GM23338 (cell line): ENCODE measurements around the gene CELSR3. TPM values are rescaled to one million over a fixed set of nuclear protein-coding genes. Genes with fewer than 3 reads are reported as not detected.

Experiments
- ATAC-seq: fragments of 200-7000 bp; cut with Tn5 transposase; 3 replicates; pipeline ENCODE4 v1.9.1; 2020
- DNase-seq: peaks from one replicate; pipeline ENCODE4 v3.0.0-alpha.2; 2015; ENCODE audit warnings: low spot score
- H2AFZ ChIP-seq: fragments of 200-600 bp; sonication (generic); 2 replicates; pipeline ENCODE4 v1.8.0; 2016; ENCODE audit warnings: antibody characterized with exemption, mild to moderate bottlenecking, moderate library complexity
- H3F3A ChIP-seq: fragments of 200-600 bp; sonication (generic); replicated peaks from 2 replicates; pipeline ENCODE4 v1.8.0; 2017; ENCODE audit warnings: antibody characterized with exemption, mixed run types, low read depth
- H3K27ac ChIP-seq: fragments of 200-600 bp; sonication (generic); 2 replicates; pipeline ENCODE4 v1.6.1; 2016; ENCODE audit warnings: low read depth
- H3K27me3 ChIP-seq: fragments of 200-600 bp; sonication (generic); 2 replicates; pipeline ENCODE4 v1.8.0; 2016; ENCODE audit warnings: mild to moderate bottlenecking, mixed run types, moderate library complexity; ENCODE audit not compliant: insufficient read depth
- H3K36me3 ChIP-seq: fragments of 200-600 bp; sonication (generic); 2 replicates; pipeline ENCODE4 v1.8.0; 2016; ENCODE audit warnings: mild to moderate bottlenecking; ENCODE audit not compliant: insufficient read depth
- H3K4me1 ChIP-seq: fragments of 200-600 bp; sonication (generic); 2 replicates; pipeline ENCODE4 v1.8.0; 2016; ENCODE audit warnings: mild to moderate bottlenecking, moderate library complexity; ENCODE audit not compliant: insufficient read depth
- H3K4me2 ChIP-seq: fragments of 200-600 bp; sonication (generic); 2 replicates; pipeline ENCODE4 v1.7.1; 2017; ENCODE audit warnings: mixed run types
- H3K4me3 ChIP-seq: fragments of 200-600 bp; sonication (generic); 2 replicates; pipeline ENCODE4 v1.6.1; 2016; ENCODE audit warnings: mixed run types
- H3K79me2 ChIP-seq: fragments of 200-600 bp; sonication (generic); replicated peaks from 2 replicates; pipeline ENCODE4 v1.8.0; 2017; ENCODE audit warnings: mild to moderate bottlenecking; ENCODE audit not compliant: insufficient read depth
- H3K9me2 ChIP-seq: fragments of 200-600 bp; sonication (generic); 2 replicates; pipeline ENCODE4 v1.8.0; 2017; ENCODE audit not compliant: insufficient read depth
- H4K20me1 ChIP-seq: fragments of 200-600 bp; sonication (generic); replicated peaks from 2 replicates; pipeline ENCODE4 v1.8.0; 2017; ENCODE audit warnings: mild to moderate bottlenecking; ENCODE audit not compliant: insufficient read depth
- H3K27ac Mint-ChIP-seq: 2 replicates; pipeline ENCODE4 v1.8.0; 2020; ENCODE audit warnings: inconsistent platforms, mild to moderate bottlenecking, moderate library complexity, mixed read lengths
- H3K27me3 Mint-ChIP-seq: 3 replicates; pipeline ENCODE4 v1.8.0; 2022; ENCODE audit warnings: low read depth, mild to moderate bottlenecking, moderate library complexity, mixed read lengths, inconsistent platforms; ENCODE audit not compliant: insufficient read depth, poor library complexity
- H3K36me3 Mint-ChIP-seq: 3 replicates; pipeline ENCODE4 v1.8.0; 2021; ENCODE audit warnings: low read depth, mild to moderate bottlenecking, inconsistent platforms, moderate library complexity, mixed read lengths
- H3K4me1 Mint-ChIP-seq: 3 replicates; pipeline ENCODE4 v1.8.0; 2020; ENCODE audit warnings: mild to moderate bottlenecking, inconsistent platforms, mixed read lengths
- H3K4me3 Mint-ChIP-seq: 3 replicates; pipeline ENCODE4 v1.8.0; 2021; ENCODE audit warnings: moderate library complexity, mild to moderate bottlenecking, inconsistent platforms, mixed read lengths
- H3K9me3 Mint-ChIP-seq: 3 replicates; pipeline ENCODE4 v1.8.0; 2020; ENCODE audit warnings: moderate library complexity, mild to moderate bottlenecking, inconsistent platforms, mixed read lengths
- CREB1 ChIP-seq: fragments of 250-450 bp; sonication (Bioruptor Pico); IDR thresholded peaks from 2 replicates; pipeline ENCODE4 v1.5.0; 2020; ENCODE audit warnings: low read depth, mild to moderate bottlenecking, moderate library complexity
- EZH2 ChIP-seq: fragments of 200-600 bp; sonication (generic); IDR thresholded peaks from one replicate; pipeline ENCODE4 v1.8.0; 2017; ENCODE audit warnings: antibody characterized with exemption, mild to moderate bottlenecking, low read depth; ENCODE audit not compliant: unreplicated experiment
- EZH2phosphoT487 ChIP-seq: fragments of 200-600 bp; sonication (generic); IDR thresholded peaks from one replicate; pipeline ENCODE4 v1.8.1; 2018; ENCODE audit warnings: antibody characterized with exemption; ENCODE audit not compliant: unreplicated experiment
- JUNB ChIP-seq: IDR thresholded peaks from one replicate; pipeline ENCODE4 v1.6.1; 2016; ENCODE audit warnings: antibody characterized with exemption; ENCODE audit not compliant: unreplicated experiment
- STAT1 ChIP-seq: IDR thresholded peaks from one replicate; pipeline ENCODE4 v1.6.1; 2016; ENCODE audit warnings: antibody characterized with exemption; ENCODE audit not compliant: unreplicated experiment
- polyA plus RNA-seq: library from polyadenylated mRNA; unstranded; fragments of >200 nt; fragmentation: Nextera tagmentation; extraction: Ambion mirVana; gene quantifications from 2 replicates; pipeline ENCODE4 v1.2.1, GENCODE V29; 2016
- total RNA-seq: library from RNA; depleted of rRNA; stranded (reverse); fragments of >200 nt; shearing (Covaris generic); gene quantifications from 2 replicates; pipeline ENCODE4 v1.2.3, GENCODE V29; 2014
- TF ChIP-seq, protein P1 (sequence below): IDR thresholded peaks from one replicate; pipeline ENCODE4 v1.6.1; 2018; ENCODE audit warnings: antibody characterized with exemption; ENCODE audit not compliant: unreplicated experiment
- TF ChIP-seq, protein P2 (sequence below): IDR thresholded peaks from 2 replicates; pipeline ENCODE4 v1.6.1; 2016; ENCODE audit warnings: antibody characterized with exemption
- TF ChIP-seq, protein P3 (sequence below): fragments of 250-450 bp; sonication (Bioruptor Pico); IDR thresholded peaks from 2 replicates; pipeline ENCODE4 v1.5.0; 2020; ENCODE audit warnings: mild to moderate bottlenecking, moderate library complexity

The CELSR3 gene
- total and polyA plus RNA-seq, 2 experiments from 2014 or later, result 7.5 to 33.3 TPM

DNA sequence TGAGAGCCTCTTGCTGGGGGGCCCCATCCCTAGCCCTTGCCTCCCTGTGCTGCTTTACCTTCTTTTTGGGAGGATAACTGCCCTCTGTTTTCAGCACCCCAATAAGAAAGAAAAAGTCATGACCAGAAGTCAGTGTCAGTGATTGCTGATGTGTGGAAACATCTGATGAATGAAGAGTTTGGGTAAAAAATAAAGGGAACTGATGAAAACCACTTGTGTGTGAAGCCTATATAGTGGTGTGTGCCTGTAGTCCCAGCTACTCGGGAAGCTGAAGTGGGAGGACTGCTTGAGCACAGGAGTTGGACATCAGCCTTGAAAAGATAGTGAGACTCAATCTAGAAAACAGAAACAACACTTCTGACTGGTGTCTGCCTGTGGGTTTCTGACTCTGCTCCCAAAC lies 9.8 kb upstream of the CELSR3 start (continued):
- TF ChIP-seq, protein P1, sequence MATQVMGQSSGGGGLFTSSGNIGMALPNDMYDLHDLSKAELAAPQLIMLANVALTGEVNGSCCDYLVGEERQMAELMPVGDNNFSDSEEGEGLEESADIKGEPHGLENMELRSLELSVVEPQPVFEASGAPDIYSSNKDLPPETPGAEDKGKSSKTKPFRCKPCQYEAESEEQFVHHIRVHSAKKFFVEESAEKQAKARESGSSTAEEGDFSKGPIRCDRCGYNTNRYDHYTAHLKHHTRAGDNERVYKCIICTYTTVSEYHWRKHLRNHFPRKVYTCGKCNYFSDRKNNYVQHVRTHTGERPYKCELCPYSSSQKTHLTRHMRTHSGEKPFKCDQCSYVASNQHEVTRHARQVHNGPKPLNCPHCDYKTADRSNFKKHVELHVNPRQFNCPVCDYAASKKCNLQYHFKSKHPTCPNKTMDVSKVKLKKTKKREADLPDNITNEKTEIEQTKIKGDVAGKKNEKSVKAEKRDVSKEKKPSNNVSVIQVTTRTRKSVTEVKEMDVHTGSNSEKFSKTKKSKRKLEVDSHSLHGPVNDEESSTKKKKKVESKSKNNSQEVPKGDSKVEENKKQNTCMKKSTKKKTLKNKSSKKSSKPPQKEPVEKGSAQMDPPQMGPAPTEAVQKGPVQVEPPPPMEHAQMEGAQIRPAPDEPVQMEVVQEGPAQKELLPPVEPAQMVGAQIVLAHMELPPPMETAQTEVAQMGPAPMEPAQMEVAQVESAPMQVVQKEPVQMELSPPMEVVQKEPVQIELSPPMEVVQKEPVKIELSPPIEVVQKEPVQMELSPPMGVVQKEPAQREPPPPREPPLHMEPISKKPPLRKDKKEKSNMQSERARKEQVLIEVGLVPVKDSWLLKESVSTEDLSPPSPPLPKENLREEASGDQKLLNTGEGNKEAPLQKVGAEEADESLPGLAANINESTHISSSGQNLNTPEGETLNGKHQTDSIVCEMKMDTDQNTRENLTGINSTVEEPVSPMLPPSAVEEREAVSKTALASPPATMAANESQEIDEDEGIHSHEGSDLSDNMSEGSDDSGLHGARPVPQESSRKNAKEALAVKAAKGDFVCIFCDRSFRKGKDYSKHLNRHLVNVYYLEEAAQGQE, result no peak
- TF ChIP-seq EZH2 (no peak), JUNB (no peak)

DNA sequence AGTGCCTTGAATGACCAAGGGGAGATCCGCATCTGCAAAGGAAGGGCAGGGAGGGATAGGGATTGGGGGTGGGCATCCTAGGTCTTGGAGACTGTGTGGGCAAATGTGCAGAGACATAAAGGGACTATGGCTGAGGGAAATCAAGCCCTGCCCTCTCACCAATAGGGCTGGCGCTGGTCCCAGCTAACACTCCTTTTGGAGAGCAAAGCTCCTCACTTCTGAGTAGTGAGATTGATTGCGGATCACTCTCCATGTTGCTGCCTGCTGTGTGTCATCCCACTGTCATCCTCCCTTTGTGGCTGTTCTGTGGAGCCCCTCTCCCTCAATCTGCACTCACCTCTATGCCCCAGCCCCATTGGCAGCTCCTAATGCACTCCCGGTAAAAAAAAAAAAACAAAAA lies 2.2 kb upstream of the CELSR3 start:
- H4K20me1 ChIP-seq, result peaks cover 9% of the 10 kb centered on the region
- H3F3A ChIP-seq, result peaks cover 30% of the 10 kb centered on the region
- no peaks in the 10 kb centered on the region for H3K36me3 ChIP-seq
- Mint-ChIP-seq H3K4me1 (peaks cover 15% of the 10 kb centered on the region), H3K4me3 (peak overlapping the region; percentile 92; the same call in 2 of the 3 replicates), H3K36me3 (peaks cover 38% of the 10 kb centered on the region), H3K27me3 (peaks cover 24% of the 10 kb centered on the region), H3K9me3 (peaks cover 4% of the 10 kb centered on the region; the same call in 2 of the 3 replicates), H3K27ac (peak overlapping the region; percentile 93)
- H2AFZ ChIP-seq, result no peak overlapping the region
- peak overlapping the region; percentile 61; the same call in 1 of the 2 replicates for H3K4me2 ChIP-seq
- H3K4me3 ChIP-seq, result no peak overlapping the region
- no peaks in the 10 kb centered on the region; the same call in 1 of the 2 replicates for H3K4me1 ChIP-seq
- ATAC-seq, result no peak
- no peaks in the 10 kb centered on the region for H3K79me2 ChIP-seq
- DNase-seq, result peak; percentile 37
- H3K27ac ChIP-seq, result no peak overlapping the region
- no peaks in the 10 kb centered on the region for H3K27me3 ChIP-seq
- no peaks in the 10 kb centered on the region for H3K9me2 ChIP-seq
- TF ChIP-seq, protein P2, sequence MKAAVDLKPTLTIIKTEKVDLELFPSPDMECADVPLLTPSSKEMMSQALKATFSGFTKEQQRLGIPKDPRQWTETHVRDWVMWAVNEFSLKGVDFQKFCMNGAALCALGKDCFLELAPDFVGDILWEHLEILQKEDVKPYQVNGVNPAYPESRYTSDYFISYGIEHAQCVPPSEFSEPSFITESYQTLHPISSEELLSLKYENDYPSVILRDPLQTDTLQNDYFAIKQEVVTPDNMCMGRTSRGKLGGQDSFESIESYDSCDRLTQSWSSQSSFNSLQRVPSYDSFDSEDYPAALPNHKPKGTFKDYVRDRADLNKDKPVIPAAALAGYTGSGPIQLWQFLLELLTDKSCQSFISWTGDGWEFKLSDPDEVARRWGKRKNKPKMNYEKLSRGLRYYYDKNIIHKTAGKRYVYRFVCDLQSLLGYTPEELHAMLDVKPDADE, result no peak
- TF ChIP-seq EZH2, result no peak
- TF ChIP-seq CREB1 (CRISPR knock-in tag), result no peak
- TF ChIP-seq, protein P1, result no peak
- TF ChIP-seq EZH2phosphoT487, result no peak
- no peak for TF ChIP-seq STAT1
- TF ChIP-seq, protein P3, sequence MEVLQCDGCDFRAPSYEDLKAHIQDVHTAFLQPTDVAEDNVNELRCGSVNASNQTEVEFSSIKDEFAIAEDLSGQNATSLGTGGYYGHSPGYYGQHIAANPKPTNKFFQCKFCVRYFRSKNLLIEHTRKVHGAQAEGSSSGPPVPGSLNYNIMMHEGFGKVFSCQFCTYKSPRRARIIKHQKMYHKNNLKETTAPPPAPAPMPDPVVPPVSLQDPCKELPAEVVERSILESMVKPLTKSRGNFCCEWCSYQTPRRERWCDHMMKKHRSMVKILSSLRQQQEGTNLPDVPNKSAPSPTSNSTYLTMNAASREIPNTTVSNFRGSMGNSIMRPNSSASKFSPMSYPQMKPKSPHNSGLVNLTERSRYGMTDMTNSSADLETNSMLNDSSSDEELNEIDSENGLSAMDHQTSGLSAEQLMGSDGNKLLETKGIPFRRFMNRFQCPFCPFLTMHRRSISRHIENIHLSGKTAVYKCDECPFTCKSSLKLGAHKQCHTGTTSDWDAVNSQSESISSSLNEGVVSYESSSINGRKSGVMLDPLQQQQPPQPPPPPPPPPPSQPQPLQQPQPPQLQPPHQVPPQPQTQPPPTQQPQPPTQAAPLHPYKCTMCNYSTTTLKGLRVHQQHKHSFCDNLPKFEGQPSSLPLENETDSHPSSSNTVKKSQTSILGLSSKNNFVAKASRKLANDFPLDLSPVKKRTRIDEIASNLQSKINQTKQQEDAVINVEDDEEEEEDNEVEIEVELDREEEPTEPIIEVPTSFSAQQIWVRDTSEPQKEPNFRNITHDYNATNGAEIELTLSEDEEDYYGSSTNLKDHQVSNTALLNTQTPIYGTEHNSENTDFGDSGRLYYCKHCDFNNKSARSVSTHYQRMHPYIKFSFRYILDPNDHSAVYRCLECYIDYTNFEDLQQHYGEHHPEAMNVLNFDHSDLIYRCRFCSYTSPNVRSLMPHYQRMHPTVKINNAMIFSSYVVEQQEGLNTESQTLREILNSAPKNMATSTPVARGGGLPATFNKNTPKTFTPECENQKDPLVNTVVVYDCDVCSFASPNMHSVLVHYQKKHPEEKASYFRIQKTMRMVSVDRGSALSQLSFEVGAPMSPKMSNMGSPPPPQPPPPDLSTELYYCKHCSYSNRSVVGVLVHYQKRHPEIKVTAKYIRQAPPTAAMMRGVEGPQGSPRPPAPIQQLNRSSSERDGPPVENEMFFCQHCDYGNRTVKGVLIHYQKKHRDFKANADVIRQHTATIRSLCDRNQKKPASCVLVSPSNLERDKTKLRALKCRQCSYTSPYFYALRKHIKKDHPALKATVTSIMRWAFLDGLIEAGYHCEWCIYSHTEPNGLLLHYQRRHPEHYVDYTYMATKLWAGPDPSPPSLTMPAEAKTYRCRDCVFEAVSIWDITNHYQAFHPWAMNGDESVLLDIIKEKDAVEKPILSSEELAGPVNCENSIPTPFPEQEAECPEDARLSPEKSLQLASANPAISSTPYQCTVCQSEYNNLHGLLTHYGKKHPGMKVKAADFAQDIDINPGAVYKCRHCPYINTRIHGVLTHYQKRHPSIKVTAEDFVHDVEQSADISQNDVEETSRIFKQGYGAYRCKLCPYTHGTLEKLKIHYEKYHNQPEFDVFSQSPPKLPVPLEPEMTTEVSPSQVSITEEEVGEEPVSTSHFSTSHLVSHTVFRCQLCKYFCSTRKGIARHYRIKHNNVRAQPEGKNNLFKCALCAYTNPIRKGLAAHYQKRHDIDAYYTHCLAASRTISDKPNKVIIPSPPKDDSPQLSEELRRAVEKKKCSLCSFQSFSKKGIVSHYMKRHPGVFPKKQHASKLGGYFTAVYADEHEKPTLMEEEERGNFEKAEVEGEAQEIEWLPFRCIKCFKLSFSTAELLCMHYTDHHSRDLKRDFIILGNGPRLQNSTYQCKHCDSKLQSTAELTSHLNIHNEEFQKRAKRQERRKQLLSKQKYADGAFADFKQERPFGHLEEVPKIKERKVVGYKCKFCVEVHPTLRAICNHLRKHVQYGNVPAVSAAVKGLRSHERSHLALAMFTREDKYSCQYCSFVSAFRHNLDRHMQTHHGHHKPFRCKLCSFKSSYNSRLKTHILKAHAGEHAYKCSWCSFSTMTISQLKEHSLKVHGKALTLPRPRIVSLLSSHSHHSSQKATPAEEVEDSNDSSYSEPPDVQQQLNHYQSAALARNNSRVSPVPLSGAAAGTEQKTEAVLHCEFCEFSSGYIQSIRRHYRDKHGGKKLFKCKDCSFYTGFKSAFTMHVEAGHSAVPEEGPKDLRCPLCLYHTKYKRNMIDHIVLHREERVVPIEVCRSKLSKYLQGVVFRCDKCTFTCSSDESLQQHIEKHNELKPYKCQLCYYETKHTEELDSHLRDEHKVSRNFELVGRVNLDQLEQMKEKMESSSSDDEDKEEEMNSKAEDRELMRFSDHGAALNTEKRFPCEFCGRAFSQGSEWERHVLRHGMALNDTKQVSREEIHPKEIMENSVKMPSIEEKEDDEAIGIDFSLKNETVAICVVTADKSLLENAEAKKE (CRISPR knock-in tag), result no peak
